GM23338 (cell line): ENCODE measurements around the gene IFNLR1. TPM values are rescaled to one million over a fixed set of nuclear protein-coding genes. Genes with fewer than 3 reads are reported as not detected.

Experiments
- ATAC-seq: fragments of 200-7000 bp; cut with Tn5 transposase; 3 replicates; pipeline ENCODE4 v1.9.1; 2020
- DNase-seq: peaks from one replicate; pipeline ENCODE4 v3.0.0-alpha.2; 2015; ENCODE audit warnings: low spot score
- H2AFZ ChIP-seq: fragments of 200-600 bp; sonication (generic); 2 replicates; pipeline ENCODE4 v1.8.0; 2016; ENCODE audit warnings: antibody characterized with exemption, mild to moderate bottlenecking, moderate library complexity
- H3F3A ChIP-seq: fragments of 200-600 bp; sonication (generic); replicated peaks from 2 replicates; pipeline ENCODE4 v1.8.0; 2017; ENCODE audit warnings: antibody characterized with exemption, mixed run types, low read depth
- H3K27ac ChIP-seq: fragments of 200-600 bp; sonication (generic); 2 replicates; pipeline ENCODE4 v1.6.1; 2016; ENCODE audit warnings: low read depth
- H3K27me3 ChIP-seq: fragments of 200-600 bp; sonication (generic); 2 replicates; pipeline ENCODE4 v1.8.0; 2016; ENCODE audit warnings: mild to moderate bottlenecking, mixed run types, moderate library complexity; ENCODE audit not compliant: insufficient read depth
- H3K36me3 ChIP-seq: fragments of 200-600 bp; sonication (generic); 2 replicates; pipeline ENCODE4 v1.8.0; 2016; ENCODE audit warnings: mild to moderate bottlenecking; ENCODE audit not compliant: insufficient read depth
- H3K4me1 ChIP-seq: fragments of 200-600 bp; sonication (generic); 2 replicates; pipeline ENCODE4 v1.8.0; 2016; ENCODE audit warnings: mild to moderate bottlenecking, moderate library complexity; ENCODE audit not compliant: insufficient read depth
- H3K4me2 ChIP-seq: fragments of 200-600 bp; sonication (generic); 2 replicates; pipeline ENCODE4 v1.7.1; 2017; ENCODE audit warnings: mixed run types
- H3K4me3 ChIP-seq: fragments of 200-600 bp; sonication (generic); 2 replicates; pipeline ENCODE4 v1.6.1; 2016; ENCODE audit warnings: mixed run types
- H3K79me2 ChIP-seq: fragments of 200-600 bp; sonication (generic); replicated peaks from 2 replicates; pipeline ENCODE4 v1.8.0; 2017; ENCODE audit warnings: mild to moderate bottlenecking; ENCODE audit not compliant: insufficient read depth
- H3K9me2 ChIP-seq: fragments of 200-600 bp; sonication (generic); 2 replicates; pipeline ENCODE4 v1.8.0; 2017; ENCODE audit not compliant: insufficient read depth
- H4K20me1 ChIP-seq: fragments of 200-600 bp; sonication (generic); replicated peaks from 2 replicates; pipeline ENCODE4 v1.8.0; 2017; ENCODE audit warnings: mild to moderate bottlenecking; ENCODE audit not compliant: insufficient read depth
- H3K27ac Mint-ChIP-seq: 2 replicates; pipeline ENCODE4 v1.8.0; 2020; ENCODE audit warnings: inconsistent platforms, mild to moderate bottlenecking, moderate library complexity, mixed read lengths
- H3K27me3 Mint-ChIP-seq: 3 replicates; pipeline ENCODE4 v1.8.0; 2022; ENCODE audit warnings: low read depth, mild to moderate bottlenecking, moderate library complexity, mixed read lengths, inconsistent platforms; ENCODE audit not compliant: insufficient read depth, poor library complexity
- H3K36me3 Mint-ChIP-seq: 3 replicates; pipeline ENCODE4 v1.8.0; 2021; ENCODE audit warnings: low read depth, mild to moderate bottlenecking, inconsistent platforms, moderate library complexity, mixed read lengths
- H3K4me1 Mint-ChIP-seq: 3 replicates; pipeline ENCODE4 v1.8.0; 2020; ENCODE audit warnings: mild to moderate bottlenecking, inconsistent platforms, mixed read lengths
- H3K4me3 Mint-ChIP-seq: 3 replicates; pipeline ENCODE4 v1.8.0; 2021; ENCODE audit warnings: moderate library complexity, mild to moderate bottlenecking, inconsistent platforms, mixed read lengths
- H3K9me3 Mint-ChIP-seq: 3 replicates; pipeline ENCODE4 v1.8.0; 2020; ENCODE audit warnings: moderate library complexity, mild to moderate bottlenecking, inconsistent platforms, mixed read lengths
- EZH2 ChIP-seq: fragments of 200-600 bp; sonication (generic); IDR thresholded peaks from one replicate; pipeline ENCODE4 v1.8.0; 2017; ENCODE audit warnings: antibody characterized with exemption, mild to moderate bottlenecking, low read depth; ENCODE audit not compliant: unreplicated experiment
- EZH2phosphoT487 ChIP-seq: fragments of 200-600 bp; sonication (generic); IDR thresholded peaks from one replicate; pipeline ENCODE4 v1.8.1; 2018; ENCODE audit warnings: antibody characterized with exemption; ENCODE audit not compliant: unreplicated experiment
- ZNF114 ChIP-seq: fragments of 250-450 bp; sonication (Bioruptor Pico); IDR thresholded peaks from 2 replicates; pipeline ENCODE4 v1.5.0; 2020; ENCODE audit warnings: mild to moderate bottlenecking, moderate library complexity
- polyA plus RNA-seq: library from polyadenylated mRNA; unstranded; fragments of >200 nt; fragmentation: Nextera tagmentation; extraction: Ambion mirVana; gene quantifications from 2 replicates; pipeline ENCODE4 v1.2.1, GENCODE V29; 2016
- total RNA-seq: library from RNA; depleted of rRNA; stranded (reverse); fragments of >200 nt; shearing (Covaris generic); gene quantifications from 2 replicates; pipeline ENCODE4 v1.2.3, GENCODE V29; 2014
- TF ChIP-seq, protein P1 (sequence below): fragments of 250-450 bp; sonication (Bioruptor Pico); IDR thresholded peaks from 2 replicates; pipeline ENCODE4 v1.5.0; 2020; ENCODE audit warnings: mild to moderate bottlenecking, moderate library complexity
- TF ChIP-seq, protein P2 (sequence below): IDR thresholded peaks from 2 replicates; pipeline ENCODE4 v1.6.1; 2016; ENCODE audit warnings: antibody characterized with exemption
- TF ChIP-seq, protein P3 (sequence below), 2 experiments: fragments of 200-600 bp in 1 of 2; sonication (generic) in 1 of 2; conservative IDR thresholded peaks; 2 replicates each; pipeline versions ENCODE4 v1.5.1 to v1.6.1; 2016 to 2017; ENCODE audit warnings: antibody characterized with exemption in 2 of 2, low read depth in 2 of 2, mild to moderate bottlenecking in 2 of 2, moderate library complexity in 1 of 2
- TF ChIP-seq, protein P4 (sequence below): IDR thresholded peaks from one replicate; pipeline ENCODE4 v1.6.1; 2018; ENCODE audit warnings: antibody characterized with exemption; ENCODE audit not compliant: unreplicated experiment

Gene IFNLR1
- total and polyA plus RNA-seq, 2 experiments from 2014 or later: 4.2 to 6.2 TPM

DNA sequence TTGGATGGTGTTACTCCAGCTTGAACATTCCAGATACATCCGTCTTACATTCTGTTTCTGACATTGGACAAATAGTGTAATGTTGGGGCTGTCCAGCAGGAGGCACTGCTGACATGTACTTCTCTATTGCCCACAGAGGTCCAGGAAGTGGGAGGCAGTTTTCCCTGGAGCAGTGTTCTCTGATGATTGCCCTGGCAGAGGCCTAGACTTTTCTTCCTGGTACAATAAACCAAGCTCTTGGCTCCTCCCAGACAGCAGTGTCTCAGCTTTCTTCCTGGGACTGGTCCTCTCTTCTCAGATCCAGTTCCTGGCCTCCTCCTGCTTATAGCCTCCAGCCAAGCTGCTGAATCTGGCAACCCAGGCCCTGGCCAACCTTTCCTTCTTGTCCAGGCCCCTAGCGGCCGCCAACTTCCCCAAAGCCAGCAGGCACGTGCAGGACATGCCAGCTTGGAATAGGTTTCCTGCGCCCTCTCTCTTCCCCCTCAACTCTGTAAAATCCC is 14.9 kb upstream of the IFNLR1 start:
- no peak overlapping the region for H3K4me3 ChIP-seq
- peaks cover 9% of the 10 kb centered on the region for H3K4me1 Mint-ChIP-seq
- H3K9me2 ChIP-seq: no peaks in the 10 kb centered on the region
- H3K36me3 ChIP-seq: no peaks in the 10 kb centered on the region
- no peaks in the 10 kb centered on the region for H3K4me1 ChIP-seq
- peak; percentile 72 for ATAC-seq
- peak overlapping the region; percentile 43 for H2AFZ ChIP-seq
- no peak overlapping the region for H3K27ac Mint-ChIP-seq
- H3K27me3 Mint-ChIP-seq: no peaks in the 10 kb centered on the region
- DNase-seq: peak; percentile 89
- no peak overlapping the region for H3K4me3 Mint-ChIP-seq
- H4K20me1 ChIP-seq: no peaks in the 10 kb centered on the region
- TF ChIP-seq, protein P1, sequence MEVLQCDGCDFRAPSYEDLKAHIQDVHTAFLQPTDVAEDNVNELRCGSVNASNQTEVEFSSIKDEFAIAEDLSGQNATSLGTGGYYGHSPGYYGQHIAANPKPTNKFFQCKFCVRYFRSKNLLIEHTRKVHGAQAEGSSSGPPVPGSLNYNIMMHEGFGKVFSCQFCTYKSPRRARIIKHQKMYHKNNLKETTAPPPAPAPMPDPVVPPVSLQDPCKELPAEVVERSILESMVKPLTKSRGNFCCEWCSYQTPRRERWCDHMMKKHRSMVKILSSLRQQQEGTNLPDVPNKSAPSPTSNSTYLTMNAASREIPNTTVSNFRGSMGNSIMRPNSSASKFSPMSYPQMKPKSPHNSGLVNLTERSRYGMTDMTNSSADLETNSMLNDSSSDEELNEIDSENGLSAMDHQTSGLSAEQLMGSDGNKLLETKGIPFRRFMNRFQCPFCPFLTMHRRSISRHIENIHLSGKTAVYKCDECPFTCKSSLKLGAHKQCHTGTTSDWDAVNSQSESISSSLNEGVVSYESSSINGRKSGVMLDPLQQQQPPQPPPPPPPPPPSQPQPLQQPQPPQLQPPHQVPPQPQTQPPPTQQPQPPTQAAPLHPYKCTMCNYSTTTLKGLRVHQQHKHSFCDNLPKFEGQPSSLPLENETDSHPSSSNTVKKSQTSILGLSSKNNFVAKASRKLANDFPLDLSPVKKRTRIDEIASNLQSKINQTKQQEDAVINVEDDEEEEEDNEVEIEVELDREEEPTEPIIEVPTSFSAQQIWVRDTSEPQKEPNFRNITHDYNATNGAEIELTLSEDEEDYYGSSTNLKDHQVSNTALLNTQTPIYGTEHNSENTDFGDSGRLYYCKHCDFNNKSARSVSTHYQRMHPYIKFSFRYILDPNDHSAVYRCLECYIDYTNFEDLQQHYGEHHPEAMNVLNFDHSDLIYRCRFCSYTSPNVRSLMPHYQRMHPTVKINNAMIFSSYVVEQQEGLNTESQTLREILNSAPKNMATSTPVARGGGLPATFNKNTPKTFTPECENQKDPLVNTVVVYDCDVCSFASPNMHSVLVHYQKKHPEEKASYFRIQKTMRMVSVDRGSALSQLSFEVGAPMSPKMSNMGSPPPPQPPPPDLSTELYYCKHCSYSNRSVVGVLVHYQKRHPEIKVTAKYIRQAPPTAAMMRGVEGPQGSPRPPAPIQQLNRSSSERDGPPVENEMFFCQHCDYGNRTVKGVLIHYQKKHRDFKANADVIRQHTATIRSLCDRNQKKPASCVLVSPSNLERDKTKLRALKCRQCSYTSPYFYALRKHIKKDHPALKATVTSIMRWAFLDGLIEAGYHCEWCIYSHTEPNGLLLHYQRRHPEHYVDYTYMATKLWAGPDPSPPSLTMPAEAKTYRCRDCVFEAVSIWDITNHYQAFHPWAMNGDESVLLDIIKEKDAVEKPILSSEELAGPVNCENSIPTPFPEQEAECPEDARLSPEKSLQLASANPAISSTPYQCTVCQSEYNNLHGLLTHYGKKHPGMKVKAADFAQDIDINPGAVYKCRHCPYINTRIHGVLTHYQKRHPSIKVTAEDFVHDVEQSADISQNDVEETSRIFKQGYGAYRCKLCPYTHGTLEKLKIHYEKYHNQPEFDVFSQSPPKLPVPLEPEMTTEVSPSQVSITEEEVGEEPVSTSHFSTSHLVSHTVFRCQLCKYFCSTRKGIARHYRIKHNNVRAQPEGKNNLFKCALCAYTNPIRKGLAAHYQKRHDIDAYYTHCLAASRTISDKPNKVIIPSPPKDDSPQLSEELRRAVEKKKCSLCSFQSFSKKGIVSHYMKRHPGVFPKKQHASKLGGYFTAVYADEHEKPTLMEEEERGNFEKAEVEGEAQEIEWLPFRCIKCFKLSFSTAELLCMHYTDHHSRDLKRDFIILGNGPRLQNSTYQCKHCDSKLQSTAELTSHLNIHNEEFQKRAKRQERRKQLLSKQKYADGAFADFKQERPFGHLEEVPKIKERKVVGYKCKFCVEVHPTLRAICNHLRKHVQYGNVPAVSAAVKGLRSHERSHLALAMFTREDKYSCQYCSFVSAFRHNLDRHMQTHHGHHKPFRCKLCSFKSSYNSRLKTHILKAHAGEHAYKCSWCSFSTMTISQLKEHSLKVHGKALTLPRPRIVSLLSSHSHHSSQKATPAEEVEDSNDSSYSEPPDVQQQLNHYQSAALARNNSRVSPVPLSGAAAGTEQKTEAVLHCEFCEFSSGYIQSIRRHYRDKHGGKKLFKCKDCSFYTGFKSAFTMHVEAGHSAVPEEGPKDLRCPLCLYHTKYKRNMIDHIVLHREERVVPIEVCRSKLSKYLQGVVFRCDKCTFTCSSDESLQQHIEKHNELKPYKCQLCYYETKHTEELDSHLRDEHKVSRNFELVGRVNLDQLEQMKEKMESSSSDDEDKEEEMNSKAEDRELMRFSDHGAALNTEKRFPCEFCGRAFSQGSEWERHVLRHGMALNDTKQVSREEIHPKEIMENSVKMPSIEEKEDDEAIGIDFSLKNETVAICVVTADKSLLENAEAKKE (CRISPR knock-in tag): no peak
- TF ChIP-seq, protein P2, sequence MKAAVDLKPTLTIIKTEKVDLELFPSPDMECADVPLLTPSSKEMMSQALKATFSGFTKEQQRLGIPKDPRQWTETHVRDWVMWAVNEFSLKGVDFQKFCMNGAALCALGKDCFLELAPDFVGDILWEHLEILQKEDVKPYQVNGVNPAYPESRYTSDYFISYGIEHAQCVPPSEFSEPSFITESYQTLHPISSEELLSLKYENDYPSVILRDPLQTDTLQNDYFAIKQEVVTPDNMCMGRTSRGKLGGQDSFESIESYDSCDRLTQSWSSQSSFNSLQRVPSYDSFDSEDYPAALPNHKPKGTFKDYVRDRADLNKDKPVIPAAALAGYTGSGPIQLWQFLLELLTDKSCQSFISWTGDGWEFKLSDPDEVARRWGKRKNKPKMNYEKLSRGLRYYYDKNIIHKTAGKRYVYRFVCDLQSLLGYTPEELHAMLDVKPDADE: no peak
- TF ChIP-seq ZNF114 (no peak), EZH2 (no peak), EZH2phosphoT487 (no peak)
- TF ChIP-seq, protein P3, sequence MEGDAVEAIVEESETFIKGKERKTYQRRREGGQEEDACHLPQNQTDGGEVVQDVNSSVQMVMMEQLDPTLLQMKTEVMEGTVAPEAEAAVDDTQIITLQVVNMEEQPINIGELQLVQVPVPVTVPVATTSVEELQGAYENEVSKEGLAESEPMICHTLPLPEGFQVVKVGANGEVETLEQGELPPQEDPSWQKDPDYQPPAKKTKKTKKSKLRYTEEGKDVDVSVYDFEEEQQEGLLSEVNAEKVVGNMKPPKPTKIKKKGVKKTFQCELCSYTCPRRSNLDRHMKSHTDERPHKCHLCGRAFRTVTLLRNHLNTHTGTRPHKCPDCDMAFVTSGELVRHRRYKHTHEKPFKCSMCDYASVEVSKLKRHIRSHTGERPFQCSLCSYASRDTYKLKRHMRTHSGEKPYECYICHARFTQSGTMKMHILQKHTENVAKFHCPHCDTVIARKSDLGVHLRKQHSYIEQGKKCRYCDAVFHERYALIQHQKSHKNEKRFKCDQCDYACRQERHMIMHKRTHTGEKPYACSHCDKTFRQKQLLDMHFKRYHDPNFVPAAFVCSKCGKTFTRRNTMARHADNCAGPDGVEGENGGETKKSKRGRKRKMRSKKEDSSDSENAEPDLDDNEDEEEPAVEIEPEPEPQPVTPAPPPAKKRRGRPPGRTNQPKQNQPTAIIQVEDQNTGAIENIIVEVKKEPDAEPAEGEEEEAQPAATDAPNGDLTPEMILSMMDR (conservative IDR thresholded peaks at IDR 0.05; ENCODE audit: low read depth in 2 of 2): peak; percentile 86 to 95
- TF ChIP-seq, protein P4, sequence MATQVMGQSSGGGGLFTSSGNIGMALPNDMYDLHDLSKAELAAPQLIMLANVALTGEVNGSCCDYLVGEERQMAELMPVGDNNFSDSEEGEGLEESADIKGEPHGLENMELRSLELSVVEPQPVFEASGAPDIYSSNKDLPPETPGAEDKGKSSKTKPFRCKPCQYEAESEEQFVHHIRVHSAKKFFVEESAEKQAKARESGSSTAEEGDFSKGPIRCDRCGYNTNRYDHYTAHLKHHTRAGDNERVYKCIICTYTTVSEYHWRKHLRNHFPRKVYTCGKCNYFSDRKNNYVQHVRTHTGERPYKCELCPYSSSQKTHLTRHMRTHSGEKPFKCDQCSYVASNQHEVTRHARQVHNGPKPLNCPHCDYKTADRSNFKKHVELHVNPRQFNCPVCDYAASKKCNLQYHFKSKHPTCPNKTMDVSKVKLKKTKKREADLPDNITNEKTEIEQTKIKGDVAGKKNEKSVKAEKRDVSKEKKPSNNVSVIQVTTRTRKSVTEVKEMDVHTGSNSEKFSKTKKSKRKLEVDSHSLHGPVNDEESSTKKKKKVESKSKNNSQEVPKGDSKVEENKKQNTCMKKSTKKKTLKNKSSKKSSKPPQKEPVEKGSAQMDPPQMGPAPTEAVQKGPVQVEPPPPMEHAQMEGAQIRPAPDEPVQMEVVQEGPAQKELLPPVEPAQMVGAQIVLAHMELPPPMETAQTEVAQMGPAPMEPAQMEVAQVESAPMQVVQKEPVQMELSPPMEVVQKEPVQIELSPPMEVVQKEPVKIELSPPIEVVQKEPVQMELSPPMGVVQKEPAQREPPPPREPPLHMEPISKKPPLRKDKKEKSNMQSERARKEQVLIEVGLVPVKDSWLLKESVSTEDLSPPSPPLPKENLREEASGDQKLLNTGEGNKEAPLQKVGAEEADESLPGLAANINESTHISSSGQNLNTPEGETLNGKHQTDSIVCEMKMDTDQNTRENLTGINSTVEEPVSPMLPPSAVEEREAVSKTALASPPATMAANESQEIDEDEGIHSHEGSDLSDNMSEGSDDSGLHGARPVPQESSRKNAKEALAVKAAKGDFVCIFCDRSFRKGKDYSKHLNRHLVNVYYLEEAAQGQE: no peak
- no peaks in the 10 kb centered on the region for H3F3A ChIP-seq
- H3K9me3 Mint-ChIP-seq: no peaks in the 10 kb centered on the region
- no peaks in the 10 kb centered on the region for H3K79me2 ChIP-seq
- H3K27me3 ChIP-seq: no peaks in the 10 kb centered on the region
- no peak overlapping the region for H3K4me2 ChIP-seq
- no peaks in the 10 kb centered on the region for H3K36me3 Mint-ChIP-seq
- H3K27ac ChIP-seq: no peak overlapping the region
